NCI-H446 (cell line): ENCODE measurements around the gene AGTPBP1.
"Not testable (repeated sequence)": the region's sequence is repeated elsewhere in the genome, so short reads cannot be mapped to it uniquely, and the experiment has no call there.

ENCODE experiments used
- DNase-seq, 2 experiments: peaks; one replicate each; lab custom pipeline; 2025; lab: John Stamatoyannopoulos, UW

Gene AGTPBP1

DNA sequence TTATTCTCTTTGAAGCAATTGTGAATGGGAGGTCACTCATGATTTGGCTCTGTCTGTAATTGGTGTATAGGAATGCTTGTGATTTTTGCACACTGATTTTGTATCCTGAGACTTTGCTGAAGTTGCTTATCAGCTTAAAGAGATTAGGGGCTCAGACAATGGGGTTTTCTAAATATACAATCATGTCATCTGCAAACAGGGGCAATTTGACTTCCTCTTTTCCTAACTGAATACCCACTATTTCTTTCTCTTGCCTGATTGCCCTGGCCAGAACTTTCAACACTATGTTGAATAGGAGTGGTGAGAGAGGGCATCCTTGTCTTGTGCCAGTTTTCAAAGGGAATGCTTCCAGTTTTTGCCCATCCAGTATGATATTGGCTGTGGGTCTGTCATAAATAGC, 22.3 kb downstream of the AGTPBP1 start:
- not testable (repeated sequence) for DNase-seq

DNA sequence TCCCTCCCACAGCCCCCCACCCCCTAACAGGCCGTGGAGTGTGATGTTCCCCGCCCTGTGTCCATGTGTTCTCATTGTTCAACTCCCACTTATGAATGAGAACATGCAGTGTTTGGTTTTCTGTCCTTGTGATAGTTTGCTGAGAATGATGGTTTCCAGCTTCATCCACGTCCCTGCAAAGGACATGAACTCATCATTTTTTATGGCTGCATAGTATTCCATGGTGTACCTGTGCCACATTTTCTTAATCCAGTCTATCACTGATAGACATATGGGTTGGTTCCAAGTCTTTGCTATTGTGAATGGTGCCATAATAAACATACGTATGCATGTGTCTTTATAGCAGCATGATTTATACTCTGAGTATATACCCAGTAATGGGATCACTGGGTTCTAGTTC, 23.9 kb downstream of the AGTPBP1 start:
- DNase-seq, result not testable (repeated sequence)

DNA sequence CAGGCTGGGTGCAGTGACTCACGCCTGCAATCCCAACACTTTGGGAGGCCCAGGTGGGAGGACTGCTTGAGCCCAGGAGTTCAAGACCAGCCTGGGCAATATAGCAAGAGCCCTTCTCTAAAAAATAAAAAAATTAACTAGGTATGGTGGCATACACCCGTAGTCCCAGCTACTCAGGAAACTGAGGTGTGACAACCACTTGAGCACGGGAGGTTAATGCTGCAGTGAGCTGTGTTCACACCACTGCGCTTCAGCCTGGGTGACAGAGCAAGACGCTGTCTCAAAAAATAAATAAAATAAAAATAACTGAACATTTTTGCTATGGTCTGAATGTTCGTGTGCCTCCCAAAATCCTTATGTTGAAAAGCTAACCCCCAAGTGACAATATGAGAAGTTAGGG, 24.5 kb downstream of the AGTPBP1 start:
- DNase-seq, result no peak

DNA sequence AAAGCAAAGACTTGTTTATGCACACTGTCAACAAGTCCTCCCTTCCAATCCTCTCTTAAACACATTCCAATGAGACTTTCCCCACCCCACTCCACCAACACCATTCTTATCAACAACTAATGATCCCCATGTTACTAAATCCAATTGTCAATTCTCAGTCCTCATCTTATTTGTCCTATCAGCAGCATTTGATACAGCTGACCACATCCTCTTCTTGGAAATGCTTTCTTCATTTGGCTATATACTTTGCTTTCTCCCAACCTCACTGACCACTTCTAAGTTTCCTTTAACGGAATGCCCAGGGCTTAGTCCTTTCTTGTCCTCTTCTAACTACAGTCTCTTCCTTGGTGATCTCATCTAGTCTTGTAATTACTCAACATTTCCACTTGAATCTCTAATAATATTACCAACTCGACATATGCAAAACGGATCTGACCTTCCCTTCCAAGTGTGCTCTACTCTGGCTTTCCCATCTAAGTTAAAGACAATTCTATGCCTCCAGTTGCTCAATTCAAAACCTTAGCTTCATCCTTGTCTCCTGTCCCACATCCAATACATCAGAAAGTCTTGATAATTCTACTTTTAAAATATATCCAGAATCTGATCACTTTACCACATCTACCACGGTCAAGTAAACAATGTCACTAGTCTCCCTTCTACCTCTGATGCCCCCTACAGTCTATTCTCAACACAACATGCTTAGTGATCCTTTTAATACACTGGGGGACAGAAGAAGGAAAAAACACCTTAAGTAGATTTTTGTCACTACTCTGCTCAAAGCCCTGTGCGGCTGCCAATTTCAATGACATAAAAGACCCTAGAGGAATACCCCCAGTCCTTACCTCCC, 25.5 kb downstream of the AGTPBP1 start:
- DNase-seq, result no peak

DNA sequence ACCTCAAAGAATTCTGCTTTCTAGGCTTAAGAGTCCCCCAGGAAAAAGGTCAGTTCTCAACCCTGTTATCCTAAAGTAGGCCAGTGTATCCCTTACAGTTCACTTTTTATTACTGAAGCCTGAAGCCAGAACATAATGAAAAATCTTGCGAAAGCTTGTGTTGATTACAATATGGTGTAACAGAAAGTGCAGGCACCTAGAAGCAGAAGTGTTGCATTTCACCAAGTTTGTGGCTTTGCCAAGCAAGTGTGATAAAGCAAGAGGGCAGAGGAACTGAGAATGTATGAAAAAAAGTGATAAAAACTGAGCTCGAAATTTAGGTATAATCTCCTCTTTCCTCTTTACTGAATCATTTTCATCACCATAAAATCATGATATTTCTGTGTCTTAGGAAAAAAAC, 26.2 kb downstream of the AGTPBP1 start:
- no peak for DNase-seq

DNA sequence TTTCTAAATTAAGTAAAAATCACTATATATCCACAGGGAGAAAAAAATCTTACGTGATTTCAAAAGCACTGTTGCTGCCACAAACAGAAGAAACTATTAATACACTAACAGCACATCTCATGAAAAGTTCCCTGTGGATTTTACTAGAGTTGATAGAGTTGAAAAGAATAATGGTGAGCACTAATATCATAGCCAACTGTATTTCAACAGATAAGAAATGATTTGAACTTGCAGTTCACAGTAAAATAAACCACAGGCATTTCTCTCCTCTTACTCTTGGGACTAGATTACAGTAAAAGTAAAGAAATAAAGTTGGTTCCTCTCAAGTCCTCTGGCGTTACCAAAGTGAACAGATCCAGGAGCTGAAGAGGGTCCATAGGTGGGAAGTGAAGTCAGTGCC, 27.9 kb downstream of the AGTPBP1 start:
- no peak for DNase-seq

DNA sequence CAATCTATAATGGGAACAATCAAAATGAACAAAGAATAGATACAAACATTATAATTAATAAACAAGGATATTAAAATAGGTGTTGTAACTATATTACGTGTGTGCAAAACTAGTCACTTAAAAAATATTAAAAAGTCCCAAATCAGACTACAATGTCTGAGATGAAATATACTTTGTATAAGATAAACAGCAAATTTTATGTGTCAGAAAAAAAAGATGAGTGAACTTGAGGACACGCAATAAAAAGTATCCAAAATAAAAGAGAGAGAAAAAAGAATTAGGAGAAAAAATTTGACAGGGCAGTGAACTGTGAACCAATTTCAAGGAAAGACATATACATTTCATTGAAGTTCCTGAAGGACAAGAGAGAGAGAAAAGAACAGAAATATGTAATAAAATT, 37.0 kb downstream of the AGTPBP1 start:
- no peak for DNase-seq

DNA sequence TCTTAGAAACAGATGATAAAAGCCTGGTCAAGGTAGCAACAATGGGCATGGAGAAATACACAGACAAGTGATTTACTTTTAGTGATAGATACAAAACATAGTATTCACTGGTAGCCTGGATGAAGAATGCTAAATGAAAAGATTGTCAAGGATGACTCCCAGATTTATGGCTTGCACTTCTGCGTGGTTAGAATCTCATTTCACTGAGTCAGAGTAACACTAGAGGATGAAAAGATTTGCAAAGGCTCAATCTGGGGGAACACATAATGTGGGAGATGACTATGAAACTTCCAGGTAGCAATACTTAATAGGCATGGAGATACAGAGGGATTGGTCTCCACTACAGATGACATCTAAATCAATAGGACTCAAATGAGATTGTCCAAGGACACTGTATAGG, 38.4 kb downstream of the AGTPBP1 start:
- no peak for DNase-seq

DNA sequence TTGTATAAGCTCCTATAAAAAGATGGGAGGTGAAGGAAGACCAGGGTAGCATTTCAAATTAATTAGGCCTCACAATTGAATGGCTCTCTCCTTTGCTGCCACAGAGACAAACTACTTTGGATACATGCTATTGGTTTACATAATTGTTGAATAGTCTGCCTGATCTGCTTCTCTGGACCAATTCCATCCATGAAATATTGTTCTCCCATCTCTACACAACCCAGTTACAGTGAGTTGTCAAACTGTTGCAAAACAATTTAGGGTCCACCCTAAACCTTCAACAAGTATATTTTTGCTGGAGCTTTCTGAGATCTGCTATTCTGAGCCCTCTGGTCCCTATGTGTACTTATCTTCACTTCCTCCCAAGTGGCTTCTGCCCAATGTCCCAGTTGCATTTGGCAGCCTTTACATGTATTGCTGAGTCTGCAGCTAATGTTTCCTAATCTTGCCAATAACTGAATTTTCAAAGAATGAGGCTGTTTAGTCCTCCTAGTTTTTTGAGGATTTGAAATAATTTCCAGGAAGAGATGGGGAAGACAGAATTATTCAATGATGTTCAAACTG, 38.9 kb downstream of the AGTPBP1 start:
- peak in 1 of 2 experiments; percentile 0 for DNase-seq

DNA sequence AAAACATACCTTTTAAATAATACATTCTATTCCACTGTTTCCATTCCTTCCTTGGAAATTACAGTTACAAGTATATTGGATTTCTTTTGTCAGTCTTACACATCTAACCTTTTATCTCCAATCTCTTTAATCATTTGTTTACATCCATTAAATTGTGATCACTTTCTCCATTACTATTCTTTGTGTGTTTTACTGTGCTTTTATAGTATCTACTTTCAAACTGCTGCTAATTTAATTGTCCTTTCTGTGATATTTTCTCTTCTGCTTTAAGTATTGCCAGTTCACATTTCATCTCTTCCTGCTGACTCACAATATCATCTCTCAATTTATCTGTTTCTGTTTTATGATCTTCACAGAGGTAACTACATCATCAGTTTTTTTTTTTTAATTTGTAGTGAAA, 39.6 kb downstream of the AGTPBP1 start:
- DNase-seq, result no peak

DNA sequence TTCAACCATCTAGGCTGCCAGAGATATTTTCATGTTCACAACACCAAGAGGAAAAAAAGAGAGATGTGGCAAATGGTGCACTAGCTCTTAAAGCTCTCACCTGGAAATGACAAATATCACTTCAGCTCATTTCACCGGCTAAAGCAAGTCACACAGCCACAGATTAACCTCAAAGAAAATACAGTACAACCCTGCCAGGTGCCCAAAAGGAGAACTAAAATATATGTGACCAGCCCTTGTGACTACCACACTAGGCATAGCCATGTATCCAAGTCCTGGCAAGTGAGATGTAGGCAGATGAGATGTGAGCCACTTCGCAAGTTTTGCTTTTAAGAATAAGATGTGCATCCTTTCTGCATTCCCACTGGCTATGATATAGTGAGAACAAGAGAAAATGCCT, 41.4 kb downstream of the AGTPBP1 start:
- DNase-seq, result no peak

DNA sequence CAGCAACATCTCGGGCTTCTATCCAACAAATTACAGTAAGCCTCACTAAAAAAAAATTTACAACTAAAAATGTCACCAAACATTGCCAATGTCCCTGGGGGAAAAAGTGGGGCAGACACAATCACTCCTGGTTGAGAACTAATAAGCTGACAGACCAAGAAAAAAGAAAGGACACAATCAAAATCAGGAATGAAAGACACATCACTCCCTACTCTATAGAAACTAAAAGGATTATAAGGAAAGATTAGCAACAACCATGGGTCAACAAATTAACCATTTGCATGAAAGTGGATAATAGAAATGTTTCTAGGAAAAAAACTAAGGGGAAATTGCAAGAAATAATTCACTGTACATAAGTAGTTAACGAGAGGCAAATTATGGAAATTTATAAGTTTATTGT, 53.4 kb downstream of the AGTPBP1 start:
- no peak for DNase-seq

DNA sequence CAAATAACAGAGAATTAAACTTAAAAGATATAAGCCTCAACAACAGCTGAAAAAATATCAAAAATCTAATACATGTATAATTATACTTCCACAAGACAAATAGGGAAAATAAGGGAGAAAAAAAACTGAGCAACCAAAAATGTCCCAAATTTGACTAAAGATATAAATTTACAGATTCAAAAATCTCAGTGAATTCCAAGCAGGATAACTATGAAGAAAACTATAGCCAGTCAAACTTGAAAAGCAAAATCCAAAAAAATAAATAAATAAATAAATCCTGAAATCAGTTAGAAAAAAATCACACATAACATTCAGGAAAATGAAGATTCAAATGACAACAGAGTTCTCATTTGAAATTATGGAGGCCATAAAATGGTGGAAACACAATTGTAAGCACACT, 56.7 kb downstream of the AGTPBP1 start:
- DNase-seq, result no peak

DNA sequence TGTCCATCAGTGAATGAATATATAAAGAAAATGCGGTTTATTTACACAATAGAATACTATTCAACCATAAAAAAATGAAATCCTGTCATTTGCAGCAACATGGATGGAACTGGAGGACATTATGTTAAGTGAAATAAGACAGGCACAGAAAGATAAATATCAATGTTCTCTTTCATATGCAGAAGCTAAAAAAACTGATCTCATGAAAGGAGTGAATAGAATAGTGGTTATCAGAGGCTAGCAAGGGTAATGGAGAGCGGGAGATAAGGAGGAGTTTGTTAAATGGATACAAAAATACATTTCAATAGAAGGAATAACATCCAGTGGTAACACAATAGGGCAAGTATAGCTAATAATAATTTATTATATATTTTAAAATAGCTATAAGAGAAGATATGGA, 65.0 kb downstream of the AGTPBP1 start:
- DNase-seq, result no peak

DNA sequence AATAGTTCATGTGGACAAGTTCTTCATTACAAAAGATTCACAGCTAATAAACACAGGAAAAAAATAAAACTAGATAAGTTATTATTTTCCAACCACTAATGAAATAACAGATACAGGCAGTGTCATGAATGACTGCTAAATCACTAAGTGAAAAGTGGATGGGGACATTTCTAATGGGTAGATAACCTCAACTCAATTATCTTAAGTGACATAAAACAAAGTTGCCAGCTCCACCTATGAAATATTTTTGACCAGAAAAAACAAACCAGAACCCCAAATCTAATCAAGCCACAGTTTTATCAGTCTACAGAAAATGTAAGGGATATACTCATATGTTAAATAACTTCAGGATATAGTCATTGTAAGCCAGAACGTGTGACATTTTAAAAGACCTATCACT, 74.4 kb downstream of the AGTPBP1 start:
- DNase-seq, result no peak

DNA sequence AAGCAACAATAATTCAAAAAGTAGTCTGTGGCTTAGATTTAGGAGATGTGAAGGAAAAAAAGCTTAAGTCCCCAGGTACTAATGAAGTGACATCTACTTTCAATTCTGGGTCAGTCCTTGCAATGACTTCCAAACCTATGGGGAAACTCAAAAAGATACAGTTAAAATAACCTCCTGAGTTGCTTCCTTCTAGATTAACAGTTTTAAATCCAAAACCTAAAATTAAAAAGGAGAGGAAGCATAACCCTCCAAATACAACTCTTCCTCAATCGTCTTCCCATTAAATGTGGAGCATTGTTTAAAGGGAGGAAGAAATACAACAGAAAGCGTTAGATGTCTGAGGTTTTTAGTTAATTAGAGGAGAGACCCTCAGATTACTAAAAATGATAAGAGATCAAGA, 75.7 kb downstream of the AGTPBP1 start:
- DNase-seq, result no peak

DNA sequence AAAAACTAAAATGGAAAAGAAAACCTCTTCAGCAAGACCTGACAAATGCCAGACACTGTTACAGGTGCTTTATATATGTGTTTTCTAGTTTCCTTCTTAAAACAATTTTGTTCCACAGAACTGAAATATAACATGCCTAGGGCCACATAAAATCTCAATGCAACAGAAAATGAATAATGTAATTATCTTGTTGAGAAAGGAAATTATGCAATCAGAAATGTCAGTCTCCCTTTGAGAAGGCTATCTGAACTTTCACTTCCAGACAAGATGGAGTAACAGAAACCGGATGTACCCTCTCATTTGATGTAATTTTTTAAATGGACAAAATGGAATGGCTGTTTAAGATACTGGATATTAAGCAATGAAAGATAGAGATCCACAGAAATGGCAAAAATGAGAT, 79.2 kb downstream of the AGTPBP1 start:
- no peak for DNase-seq

DNA sequence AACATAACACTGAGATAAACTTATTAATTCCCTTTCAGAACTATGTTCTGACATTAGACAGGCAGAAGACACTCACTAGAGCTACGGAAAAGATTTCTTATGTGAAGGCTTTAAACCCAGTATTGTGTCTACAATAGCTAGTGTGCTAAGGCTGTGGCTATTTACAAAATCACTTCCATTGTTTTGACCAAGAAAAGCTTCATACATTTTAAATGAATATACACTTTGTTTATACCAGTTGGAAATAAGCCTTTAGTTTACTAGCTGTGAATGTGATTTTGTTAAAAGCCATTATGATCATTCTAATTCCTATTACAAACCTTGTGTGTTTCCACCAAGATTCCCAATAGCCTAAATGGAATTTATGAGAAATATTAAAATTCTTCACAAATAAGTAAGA, 83.0 kb downstream of the AGTPBP1 start:
- no peak for DNase-seq

DNA sequence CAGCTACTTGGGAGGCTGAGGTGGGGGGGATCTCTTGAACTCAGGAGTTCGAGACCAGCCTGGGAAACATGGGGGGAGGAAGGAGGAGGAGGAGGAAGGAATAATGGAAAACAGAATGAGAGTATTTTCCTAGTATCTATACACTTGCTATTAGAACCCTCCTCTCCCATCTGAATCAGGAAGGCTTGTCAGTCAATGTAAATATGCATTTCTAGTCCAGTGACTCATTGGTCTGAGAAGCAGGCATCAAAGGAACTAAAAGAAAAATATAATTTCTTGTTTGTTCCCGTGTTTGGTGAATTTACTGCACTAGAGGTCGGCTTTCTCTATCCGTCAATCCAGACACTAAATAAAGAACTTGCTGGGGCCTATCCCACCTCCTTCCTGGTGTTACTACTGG, 88.6 kb downstream of the AGTPBP1 start:
- no peak for DNase-seq

DNA sequence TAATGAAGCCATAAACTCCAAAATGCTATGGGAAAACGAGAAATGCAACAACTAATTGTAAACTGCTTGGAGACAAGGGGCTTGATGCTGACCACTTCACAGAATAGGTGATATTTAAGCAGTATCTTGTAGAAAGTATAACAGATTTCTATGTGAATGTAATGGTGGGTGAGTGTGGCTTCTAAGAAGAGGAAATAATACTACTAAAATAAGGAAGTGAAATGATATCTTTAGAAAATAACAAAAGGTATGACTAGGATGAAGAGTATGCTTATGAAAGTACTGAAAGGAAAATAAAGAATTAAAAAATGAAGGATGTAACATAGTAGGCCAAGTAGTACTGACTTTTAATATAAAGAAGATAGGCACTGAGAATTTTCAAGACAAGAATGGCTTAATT, 94.2 kb downstream of the AGTPBP1 start:
- DNase-seq, result no peak

DNA sequence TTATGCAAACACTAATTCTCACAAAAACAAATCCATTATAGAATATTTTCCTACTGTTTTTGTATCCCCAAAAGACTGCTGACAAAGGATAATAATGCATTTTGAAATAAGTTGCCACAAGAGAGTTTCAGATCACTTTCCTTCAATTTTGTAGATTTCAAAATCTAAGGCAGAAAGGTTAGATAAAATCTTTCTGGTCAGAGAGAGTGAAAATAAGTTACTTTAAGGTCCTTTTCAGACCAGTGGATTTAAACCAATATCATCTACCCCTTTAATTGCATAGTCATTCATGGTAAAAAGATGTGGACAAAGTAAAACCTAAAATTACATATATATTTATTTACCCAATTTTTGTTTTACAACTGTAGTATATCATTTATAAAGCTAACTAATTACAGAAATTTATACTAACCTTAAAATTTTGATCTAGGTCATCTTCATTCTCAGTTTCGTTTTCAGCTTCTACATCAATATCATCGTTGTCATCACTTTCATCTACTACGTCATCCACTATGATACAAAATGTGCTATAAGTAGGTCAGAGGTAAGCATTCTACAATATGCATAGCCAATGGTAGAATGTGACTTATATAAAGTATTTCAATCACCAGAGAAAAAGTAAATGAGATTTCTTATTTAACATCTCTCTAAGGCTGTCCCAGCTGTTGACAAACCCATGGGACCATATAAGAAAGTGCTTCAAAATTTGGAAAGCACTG, 95.7 kb downstream of the AGTPBP1 start:
- no peak for DNase-seq

DNA sequence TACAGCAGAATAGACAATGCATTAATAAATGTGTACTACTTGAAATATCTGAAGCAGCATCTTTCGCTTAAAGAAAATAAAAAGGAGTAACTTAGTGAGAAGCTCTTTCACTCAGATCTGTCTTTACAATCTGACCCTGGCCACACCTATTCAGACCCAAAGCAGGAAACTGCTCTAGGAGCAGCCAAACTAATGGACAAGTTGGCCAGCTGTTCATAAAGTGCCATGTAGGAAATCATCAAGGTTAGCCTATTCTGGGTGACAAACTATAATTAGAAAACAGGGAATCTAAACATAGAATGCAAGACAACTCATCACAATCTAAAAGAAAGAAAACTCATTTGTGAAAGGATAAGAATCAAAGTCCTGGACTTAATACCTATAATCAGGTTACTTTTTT, 101.3 kb downstream of the AGTPBP1 start:
- no peak for DNase-seq

DNA sequence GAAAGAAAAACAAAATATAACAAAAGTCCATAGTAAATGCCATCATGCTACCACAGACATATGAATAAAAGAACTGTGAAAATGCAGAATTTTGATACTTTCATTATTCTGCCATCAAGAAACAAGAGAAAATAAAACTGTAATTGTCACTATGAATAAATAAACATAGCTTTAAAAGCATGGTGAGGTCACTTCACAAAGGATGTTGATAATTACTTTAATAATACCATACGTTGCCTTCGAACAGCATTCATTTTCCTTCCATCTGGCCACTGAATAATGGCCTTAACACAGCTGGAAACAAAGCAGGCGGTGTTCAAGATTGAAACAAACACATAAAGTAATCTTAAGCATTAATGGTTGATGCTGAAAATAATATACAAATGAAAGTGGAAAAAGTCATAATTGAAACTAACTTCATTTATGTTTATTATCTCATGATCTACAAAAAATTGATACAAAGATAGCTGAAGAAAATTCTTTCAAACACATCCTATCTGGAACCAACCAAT, 102.0 kb downstream of the AGTPBP1 start:
- no peak for DNase-seq
